Parathyroid adenoma (tissue), 2 donors: ENCODE results near the gene RETREG1.

Source experiments
- H2AFZ ChIP-seq: fragments of 300-600 bp; sonication (generic); one replicate; pipeline ENCODE4 v1.7.0; 2017; ENCODE audit warnings: antibody characterized with exemption, mild to moderate bottlenecking
- H3K27ac ChIP-seq: fragments of 300-600 bp; sonication (generic); one replicate; pipeline ENCODE4 v1.7.0; 2017
- H3K27me3 ChIP-seq: fragments of 300-600 bp; sonication (generic); one replicate; pipeline ENCODE4 v1.7.0; 2017; ENCODE audit warnings: low read length; ENCODE audit not compliant: control insufficient read depth, insufficient read depth
- H3K36me3 ChIP-seq: fragments of 300-600 bp; sonication (generic); one replicate; pipeline ENCODE4 v1.7.0; 2017; ENCODE audit warnings: low read length; ENCODE audit not compliant: control insufficient read depth, insufficient read depth
- H3K4me1 ChIP-seq: fragments of 300-600 bp; sonication (generic); one replicate; pipeline ENCODE4 v1.7.0; 2017; ENCODE audit warnings: control low read depth
- H3K4me2 ChIP-seq: fragments of 300-600 bp; sonication (generic); one replicate; pipeline ENCODE4 v1.7.0; 2017; ENCODE audit warnings: low read length
- H3K4me3 ChIP-seq: fragments of 300-600 bp; sonication (generic); one replicate; pipeline ENCODE4 v1.7.0; 2017; ENCODE audit warnings: low read depth, low read length
- H3K79me2 ChIP-seq: fragments of 300-600 bp; sonication (generic); one replicate; pipeline ENCODE4 v1.7.0; 2017; ENCODE audit warnings: control low read depth
- H3K9ac ChIP-seq: fragments of 300-600 bp; sonication (generic); one replicate; pipeline ENCODE4 v1.7.0; 2017; ENCODE audit warnings: mild to moderate bottlenecking
- H3K9me3 ChIP-seq: fragments of 300-600 bp; sonication (generic); one replicate; pipeline ENCODE4 v1.7.0; 2017; ENCODE audit warnings: low read length; ENCODE audit not compliant: control insufficient read depth
- CTCF ChIP-seq: fragments of 300-600 bp; sonication (generic); IDR thresholded peaks from one replicate; pipeline ENCODE4 v1.7.0; 2017; ENCODE audit warnings: antibody characterized with exemption, mild to moderate bottlenecking
- donor health status: primary hyperparathyroidism.

The RETREG1 gene

GRCh38 chr5:16600397-16600796 is 16.4 kb downstream of the RETREG1 start:
- Histone ChIP-seq H3K9me3 (no peaks in the 10 kb centered on the region), H3K27me3 (no peaks in the 10 kb centered on the region), H2AFZ (no peak overlapping the region), H3K4me3 (no peak overlapping the region), H3K4me1 (peaks cover 3% of the 10 kb centered on the region), H3K4me2 (peak overlapping the region; percentile 27), H3K9ac (no peak overlapping the region), H3K79me2 (peaks cover 20% of the 10 kb centered on the region), H3K27ac (no peak overlapping the region), H3K36me3 (no peaks in the 10 kb centered on the region)
- no peak for TF ChIP-seq CTCF

GRCh38 chr5:16597946-16598694 is 18.7 kb downstream of the RETREG1 start:
- no peak for TF ChIP-seq CTCF
- H3K79me2 ChIP-seq = peaks cover 10% of the 10 kb centered on the region

GRCh38 chr5:16596581-16596940 is 20.2 kb downstream of the RETREG1 start:
- no peak for TF ChIP-seq CTCF
- H3K36me3 ChIP-seq = no peaks in the 10 kb centered on the region
- no peaks in the 10 kb centered on the region for H3K9me3 ChIP-seq
- H3K4me1 ChIP-seq = peaks cover 17% of the 10 kb centered on the region
- H3K4me3 ChIP-seq = no peak overlapping the region
- H3K9ac ChIP-seq = no peak overlapping the region
- H3K27me3 ChIP-seq = no peaks in the 10 kb centered on the region
- H2AFZ ChIP-seq = no peak overlapping the region
- H3K79me2 ChIP-seq = peaks cover 7% of the 10 kb centered on the region
- no peak overlapping the region for H3K27ac ChIP-seq
- H3K4me2 ChIP-seq = no peak overlapping the region

More at GRCh38 chr5:16597946-16598694, 18.7 kb downstream of the RETREG1 start:
- Histone ChIP-seq H3K4me2 (no peak overlapping the region), H2AFZ (no peak overlapping the region), H3K4me3 (no peak overlapping the region), H3K9ac (no peak overlapping the region), H3K27me3 (no peaks in the 10 kb centered on the region), H3K36me3 (no peaks in the 10 kb centered on the region), H3K9me3 (no peaks in the 10 kb centered on the region), H3K4me1 (peaks cover 6% of the 10 kb centered on the region), H3K27ac (no peak overlapping the region)

- no peak for TF ChIP-seq CTCF
- H3K4me2 ChIP-seq = no peak overlapping the region
- peaks cover 10% of the 10 kb centered on the region for H3K79me2 ChIP-seq
- no peaks in the 10 kb centered on the region for H3K9me3 ChIP-seq
- no peak overlapping the region for H3K27ac ChIP-seq
- H2AFZ ChIP-seq = no peak overlapping the region
- H3K36me3 ChIP-seq = no peaks in the 10 kb centered on the region
- no peaks in the 10 kb centered on the region for H3K27me3 ChIP-seq
- peaks cover 23% of the 10 kb centered on the region for H3K4me1 ChIP-seq
- H3K4me3 ChIP-seq = no peak overlapping the region
- H3K9ac ChIP-seq = no peak overlapping the region
Observed at GRCh38 chr5:16595881-16596580, 20.8 kb downstream of the RETREG1 start.
